GM13976 (cell line): ENCODE measurements around the gene SPAG6.

Experiments used
- DNase-seq: peaks from one replicate; pipeline ENCODE4 v3.0.0; 2012; ENCODE audit warnings: low spot score
- CTCF ChIP-seq: IDR thresholded peaks from 2 replicates; pipeline ENCODE4 v1.5.1; 2012; ENCODE audit warnings: borderline replicate concordance, mild to moderate bottlenecking; ENCODE audit not compliant: insufficient read depth; ENCODE audit errors: extremely low read depth, missing control alignments, control extremely low read depth
- in situ Hi-C: fragments of 300-500 bp; cut with MboI; formaldehyde crosslinking; loops from one replicate; pipeline ENCODE4 v1.12.0; 2022; ENCODE audit warnings: low sequenced_read_pairs, mixed read lengths, inconsistent platforms; ENCODE audit not compliant: unreplicated experiment

The SPAG6 gene

GRCh38 chr10:22338185-22338900, 7.0 kb upstream of the SPAG6 start:
- no peak for TF ChIP-seq CTCF
- DNase-seq: no peak

GRCh38 chr10:22338931-22339330, 6.4 kb upstream of the SPAG6 start:
- in situ Hi-C loops: no loop called here
- no peak for DNase-seq
- TF ChIP-seq CTCF: no peak

More at GRCh38 chr10:22338185-22338900, 7.0 kb upstream of the SPAG6 start:
- in situ Hi-C loops: no loop called here

- in situ Hi-C loops: no loop called here
- DNase-seq: no peak
- no peak for TF ChIP-seq CTCF
Observed at GRCh38 chr10:22339761-22340328, 5.5 kb upstream of the SPAG6 start.

- DNase-seq: peak; percentile 81
- in situ Hi-C loops: no loop called here
- TF ChIP-seq CTCF: no peak
Observed at GRCh38 chr10:22340329-22341189, 4.7 kb upstream of the SPAG6 start.

- DNase-seq: peak; percentile 53
- no peak for TF ChIP-seq CTCF
- in situ Hi-C loops: no loop called here
Observed at GRCh38 chr10:22341190-22341925, 3.9 kb upstream of the SPAG6 start.

GRCh38 chr10:22341926-22342196, 3.4 kb upstream of the SPAG6 start:
- no peak for TF ChIP-seq CTCF
- DNase-seq: no peak
- in situ Hi-C loops: no loop called here
